NT2/D1 (cell line): Measurements from ENCODE around the gene PSORS1C1.

Experiments
- DNase-seq: peaks from one replicate; pipeline ENCODE4 v3.0.0-alpha.2; 2011; ENCODE audit warnings: low read depth, low spot score
- H3K27me3 ChIP-seq: 2 replicates; pipeline ENCODE4 v1.6.0; 2011; ENCODE audit warnings: mild to moderate bottlenecking; ENCODE audit not compliant: insufficient read length, insufficient read depth
- H3K36me3 ChIP-seq: 2 replicates; pipeline ENCODE4 v1.6.1; 2011; ENCODE audit warnings: mild to moderate bottlenecking, low read length, mixed read lengths; ENCODE audit not compliant: insufficient read depth, insufficient read length
- H3K4me1 ChIP-seq: 2 replicates; pipeline ENCODE4 v1.5.1; 2011; ENCODE audit not compliant: insufficient read depth, insufficient read length
- H3K4me3 ChIP-seq: 2 replicates; pipeline ENCODE4 v1.5.1; 2011; ENCODE audit warnings: low read depth; ENCODE audit not compliant: insufficient read length
- H3K9ac ChIP-seq: 2 replicates; pipeline ENCODE4 v1.6.0; 2011; ENCODE audit warnings: low read depth; ENCODE audit not compliant: insufficient read length
- H3K9me3 ChIP-seq: 2 replicates; pipeline ENCODE4 v1.5.1; 2011; ENCODE audit warnings: mild to moderate bottlenecking, low read length; ENCODE audit not compliant: insufficient read depth
- SUZ12 ChIP-seq: IDR thresholded peaks from 2 replicates; pipeline ENCODE4 v1.6.1; 2011; ENCODE audit not compliant: insufficient read length, insufficient read depth; ENCODE audit errors: extremely low read depth
- YY1 ChIP-seq: IDR thresholded peaks from 2 replicates; pipeline ENCODE4 v1.6.1; 2011; ENCODE audit not compliant: insufficient read length, insufficient read depth
- ZNF274 ChIP-seq: IDR thresholded peaks from 2 replicates; pipeline ENCODE4 v1.6.1; 2011; ENCODE audit warnings: mild to moderate bottlenecking, low read depth, low read length

The PSORS1C1 gene

GRCh38 chr6:31170600-31170881 is 55.9 kb downstream of the PSORS1C1 start, which contains the start of gene POU5F1:
Gene POU5F1 (minus strand): TSS chr6:31170682. CDS start chr6:31170620, 62 bp downstream.
- peak within 1 kb of the TSS; percentile 95 for H3K9ac ChIP-seq

GRCh38 chr6:31170987-31171671 is 56.5 kb downstream of the PSORS1C1 start:
- Histone ChIP-seq H3K36me3 (peaks cover 27% of the 10 kb centered on the region), H3K9ac (peak overlapping the region; percentile 79), H3K4me1 (peaks cover 12% of the 10 kb centered on the region), H3K4me3 (peak overlapping the region; percentile 72), H3K9me3 (no peaks in the 10 kb centered on the region), H3K27me3 (no peaks in the 10 kb centered on the region)
- no peak for TF ChIP-seq ZNF274
- TF ChIP-seq SUZ12: no peak
- no peak for TF ChIP-seq YY1
- no peak for DNase-seq

More at GRCh38 chr6:31170600-31170881, 55.9 kb downstream of the PSORS1C1 start, which contains the start of gene POU5F1:
- DNase-seq: no peak
- H3K4me1 ChIP-seq: peaks cover 11% of the 10 kb centered on the region
- no peaks in the 10 kb centered on the region for H3K27me3 ChIP-seq
- H3K36me3 ChIP-seq: peaks cover 33% of the 10 kb centered on the region
- no peak for TF ChIP-seq SUZ12
- no peak for TF ChIP-seq ZNF274
- TF ChIP-seq YY1: no peak
- H3K9me3 ChIP-seq: no peaks in the 10 kb centered on the region
- peak within 1 kb of the TSS; percentile 72 for H3K4me3 ChIP-seq

GRCh38 chr6:31171931-31172905 is 57.6 kb downstream of the PSORS1C1 start:
- H3K27me3 ChIP-seq: no peaks in the 10 kb centered on the region
- H3K4me3 ChIP-seq: peak overlapping the region; percentile 33
- no peaks in the 10 kb centered on the region for H3K9me3 ChIP-seq
- peak overlapping the region; percentile 80 for H3K9ac ChIP-seq
- H3K36me3 ChIP-seq: peaks cover 21% of the 10 kb centered on the region
- peaks cover 12% of the 10 kb centered on the region for H3K4me1 ChIP-seq
- TF ChIP-seq ZNF274 (no peak), YY1 (no peak), SUZ12 (no peak)
- DNase-seq: peak; percentile 96

- Histone ChIP-seq H3K4me3 (peak overlapping the region; percentile 33), H3K9ac (peak overlapping the region; percentile 80), H3K36me3 (peaks cover 17% of the 10 kb centered on the region), H3K27me3 (no peaks in the 10 kb centered on the region), H3K4me1 (peaks cover 12% of the 10 kb centered on the region), H3K9me3 (no peaks in the 10 kb centered on the region)
- no peak for TF ChIP-seq YY1
- TF ChIP-seq ZNF274: no peak
- no peak for TF ChIP-seq SUZ12
- peak; percentile 94 for DNase-seq
These were observed 58.4 kb downstream of the PSORS1C1 start for GRCh38 chr6:31172973-31173384.

GRCh38 chr6:31173406-31173805 is 58.8 kb downstream of the PSORS1C1 start:
- no peaks in the 10 kb centered on the region for H3K9me3 ChIP-seq
- H3K36me3 ChIP-seq: peaks cover 13% of the 10 kb centered on the region
- DNase-seq: no peak
- peak overlapping the region; percentile 15 for H3K4me3 ChIP-seq
- H3K9ac ChIP-seq: peak overlapping the region; percentile 80
- TF ChIP-seq YY1 (no peak), ZNF274 (no peak), SUZ12 (no peak)
- no peaks in the 10 kb centered on the region for H3K27me3 ChIP-seq
- peaks cover 11% of the 10 kb centered on the region for H3K4me1 ChIP-seq

GRCh38 chr6:31174378-31174777 is 59.8 kb downstream of the PSORS1C1 start:
- Histone ChIP-seq H3K9me3 (no peaks in the 10 kb centered on the region), H3K4me1 (peaks cover 10% of the 10 kb centered on the region), H3K27me3 (no peaks in the 10 kb centered on the region), H3K4me3 (no peak overlapping the region), H3K36me3 (peaks cover 4% of the 10 kb centered on the region), H3K9ac (no peak overlapping the region)
- no peak for TF ChIP-seq SUZ12
- TF ChIP-seq ZNF274: no peak
- TF ChIP-seq YY1: no peak
- no peak for DNase-seq

- Histone ChIP-seq H3K4me3 (no peak overlapping the region), H3K27me3 (no peaks in the 10 kb centered on the region), H3K4me1 (peaks cover 13% of the 10 kb centered on the region), H3K9ac (no peak overlapping the region), H3K36me3 (peaks cover 3% of the 10 kb centered on the region), H3K9me3 (no peaks in the 10 kb centered on the region)
- DNase-seq: no peak
- no peak for TF ChIP-seq ZNF274
- TF ChIP-seq YY1: no peak
- TF ChIP-seq SUZ12: no peak
These were observed 61.4 kb downstream of the PSORS1C1 start for GRCh38 chr6:31175971-31176370.
